ENCODE data around the gene KSR1. TPM values are rescaled to one million over a fixed set of nuclear protein-coding genes. Genes with fewer than 3 reads are reported as not detected.
"Not testable (repeated sequence)": the region's sequence is repeated elsewhere in the genome, so short reads cannot be mapped to it uniquely, and the experiment has no call there.

KSR1 gene
- polyA plus RNA-seq, 1 of the 3 experiments (the other 2 are of a cell fraction) = 7.5 TPM

DNA sequence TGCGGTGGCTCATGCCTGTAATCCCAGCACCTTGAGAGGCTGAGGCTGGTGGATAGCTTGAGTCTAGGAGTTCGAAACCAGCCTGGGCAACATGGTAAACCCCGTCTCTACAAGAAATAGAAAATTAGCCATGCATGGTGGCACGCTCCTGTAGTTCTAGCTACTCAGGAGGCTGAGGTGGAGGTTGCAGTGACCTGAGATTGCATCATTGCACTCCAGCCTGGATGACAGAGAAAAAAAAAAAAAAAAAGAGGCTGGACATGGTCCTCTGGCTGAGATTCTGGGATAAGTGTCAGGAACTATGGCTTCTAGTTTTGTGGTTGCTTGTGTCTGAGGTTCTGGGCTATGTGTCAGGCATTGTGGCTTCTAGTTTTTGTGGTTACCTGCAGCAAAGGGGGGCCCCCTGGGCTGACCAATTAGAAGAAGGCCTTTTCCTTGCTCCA is 7.0 kb downstream of the KSR1 start:
- no peaks in the 10 kb centered on the region for H3F3A ChIP-seq (replicated peaks; ENCODE audit: insufficient read depth)
- no peaks in the 10 kb centered on the region for H3K9me2 ChIP-seq
- no peaks in the 10 kb centered on the region for H3K27me3 ChIP-seq (ENCODE audit: insufficient read depth)
- H2AFZ ChIP-seq (ENCODE audit: low read depth) = no peak overlapping the region
- TF ChIP-seq TCF12 (IDR thresholded peaks at IDR 0.05) (no peak), NFIC (IDR thresholded peaks at IDR 0.05; ENCODE audit: borderline replicate concordance) (no peak), SMC3 (IDR thresholded peaks at IDR 0.05; ENCODE audit: low read depth, low read length) (no peak)
- TF ChIP-seq, protein P1, sequence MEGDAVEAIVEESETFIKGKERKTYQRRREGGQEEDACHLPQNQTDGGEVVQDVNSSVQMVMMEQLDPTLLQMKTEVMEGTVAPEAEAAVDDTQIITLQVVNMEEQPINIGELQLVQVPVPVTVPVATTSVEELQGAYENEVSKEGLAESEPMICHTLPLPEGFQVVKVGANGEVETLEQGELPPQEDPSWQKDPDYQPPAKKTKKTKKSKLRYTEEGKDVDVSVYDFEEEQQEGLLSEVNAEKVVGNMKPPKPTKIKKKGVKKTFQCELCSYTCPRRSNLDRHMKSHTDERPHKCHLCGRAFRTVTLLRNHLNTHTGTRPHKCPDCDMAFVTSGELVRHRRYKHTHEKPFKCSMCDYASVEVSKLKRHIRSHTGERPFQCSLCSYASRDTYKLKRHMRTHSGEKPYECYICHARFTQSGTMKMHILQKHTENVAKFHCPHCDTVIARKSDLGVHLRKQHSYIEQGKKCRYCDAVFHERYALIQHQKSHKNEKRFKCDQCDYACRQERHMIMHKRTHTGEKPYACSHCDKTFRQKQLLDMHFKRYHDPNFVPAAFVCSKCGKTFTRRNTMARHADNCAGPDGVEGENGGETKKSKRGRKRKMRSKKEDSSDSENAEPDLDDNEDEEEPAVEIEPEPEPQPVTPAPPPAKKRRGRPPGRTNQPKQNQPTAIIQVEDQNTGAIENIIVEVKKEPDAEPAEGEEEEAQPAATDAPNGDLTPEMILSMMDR (IDR thresholded peaks at IDR 0.05) = no peak
- TF ChIP-seq, protein P2, sequence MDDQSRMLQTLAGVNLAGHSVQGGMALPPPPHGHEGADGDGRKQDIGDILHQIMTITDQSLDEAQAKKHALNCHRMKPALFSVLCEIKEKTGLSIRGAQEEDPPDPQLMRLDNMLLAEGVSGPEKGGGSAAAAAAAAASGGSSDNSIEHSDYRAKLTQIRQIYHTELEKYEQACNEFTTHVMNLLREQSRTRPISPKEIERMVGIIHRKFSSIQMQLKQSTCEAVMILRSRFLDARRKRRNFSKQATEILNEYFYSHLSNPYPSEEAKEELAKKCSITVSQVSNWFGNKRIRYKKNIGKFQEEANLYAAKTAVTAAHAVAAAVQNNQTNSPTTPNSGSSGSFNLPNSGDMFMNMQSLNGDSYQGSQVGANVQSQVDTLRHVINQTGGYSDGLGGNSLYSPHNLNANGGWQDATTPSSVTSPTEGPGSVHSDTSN (IDR thresholded peaks at IDR 0.05) = no peak
- no peaks in the 10 kb centered on the region for H3K9me3 ChIP-seq
- no peak overlapping the region for H3K9ac ChIP-seq
- CTCF ChIA-PET = interaction anchor here (1.5 kb wide), 1 partner anchor 135 kb away, joined by 3 read pairs; no protein-coding TSS in a partner anchor
- WGBS (ENCODE audit: low lambda C conversion rate) = 97% methylated on average over 4 of the region's 4 CpGs
- no peaks in the 10 kb centered on the region for H3K36me3 ChIP-seq (replicated peaks in 1 of 2; ENCODE audit: control insufficient read depth in 1 of 2, insufficient read depth in 2 of 2, low read length in 1 of 2)
- H4K20me1 ChIP-seq (ENCODE audit: insufficient read depth) = peaks cover 11% of the 10 kb centered on the region; the same call in 1 of the 2 replicates
- peaks cover under 1 to 33% of the 10 kb centered on the region in 2 experiments for H3K4me1 ChIP-seq (ENCODE audit: control insufficient read depth in 1 of 2, insufficient read depth in 2 of 2, low read depth in 1 of 2, low read length in 1 of 2)
- no peak overlapping the region for H3K27ac ChIP-seq (ENCODE audit: low read depth in 2 of 2, low read length in 1 of 2)
- no peak for DNase-seq
- no peak overlapping the region for H3K4me2 ChIP-seq
- peaks cover 12% of the 10 kb centered on the region; the same call in 1 of the 2 replicates for H3K79me2 ChIP-seq (ENCODE audit: insufficient read depth)
- POLR2A ChIA-PET = no interaction called here
- no peak overlapping the region for H3K4me3 ChIP-seq (ENCODE audit: low read depth in 2 of 2, low read length in 1 of 2)

DNA sequence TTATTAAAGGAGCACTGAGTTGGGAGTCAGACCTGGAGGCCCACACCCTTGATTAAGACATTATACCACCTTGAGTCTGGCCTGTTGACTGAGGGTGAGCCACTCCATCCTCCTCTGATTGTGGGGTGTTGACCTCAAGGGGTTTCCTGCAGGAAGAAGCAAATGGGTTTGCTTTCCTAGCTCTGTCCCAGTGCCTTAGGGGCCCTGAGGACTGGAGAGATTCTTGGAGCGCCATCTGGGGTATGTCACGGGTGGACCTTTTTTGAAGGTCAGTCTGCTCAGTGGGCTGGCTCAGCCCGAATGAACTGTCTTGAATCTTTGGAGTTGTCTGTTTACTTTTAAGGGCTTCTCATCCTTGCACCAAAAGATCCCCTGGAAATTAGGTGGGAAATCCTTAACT is 7.8 kb downstream of the KSR1 start:
- H3K9ac ChIP-seq; H3K9me3 ChIP-seq; H3K27ac ChIP-seq (ENCODE audit: low read depth in 2 of 2, low read length in 1 of 2); H3K36me3 ChIP-seq (replicated peaks in 1 of 2; ENCODE audit: control insufficient read depth in 1 of 2, insufficient read depth in 2 of 2, low read length in 1 of 2); H3K27me3 ChIP-seq (ENCODE audit: insufficient read depth); H3K4me2 ChIP-seq; H3F3A ChIP-seq (replicated peaks; ENCODE audit: insufficient read depth); POLR2A ChIA-PET; H3K4me3 ChIP-seq (ENCODE audit: low read depth in 2 of 2, low read length in 1 of 2); H4K20me1 ChIP-seq (ENCODE audit: insufficient read depth); H3K9me2 ChIP-seq; H2AFZ ChIP-seq (ENCODE audit: low read depth); DNase-seq: not testable (repeated sequence)
- Histone ChIP-seq H3K4me1 (ENCODE audit: control insufficient read depth in 1 of 2, insufficient read depth in 2 of 2, low read depth in 1 of 2, low read length in 1 of 2) (peaks cover 0 to 28% of the 10 kb centered on the region in 2 experiments; a peak in 1 of 4 replicates), H3K79me2 (ENCODE audit: insufficient read depth) (peaks cover 11% of the 10 kb centered on the region; the same call in 1 of the 2 replicates)
- 89% methylated on average over 3 of the region's 3 CpGs for WGBS (ENCODE audit: low lambda C conversion rate)
- CTCF ChIA-PET = interaction anchor here (1.5 kb wide), 1 partner anchor 134 kb away, joined by 3 read pairs; no protein-coding TSS in a partner anchor

DNA sequence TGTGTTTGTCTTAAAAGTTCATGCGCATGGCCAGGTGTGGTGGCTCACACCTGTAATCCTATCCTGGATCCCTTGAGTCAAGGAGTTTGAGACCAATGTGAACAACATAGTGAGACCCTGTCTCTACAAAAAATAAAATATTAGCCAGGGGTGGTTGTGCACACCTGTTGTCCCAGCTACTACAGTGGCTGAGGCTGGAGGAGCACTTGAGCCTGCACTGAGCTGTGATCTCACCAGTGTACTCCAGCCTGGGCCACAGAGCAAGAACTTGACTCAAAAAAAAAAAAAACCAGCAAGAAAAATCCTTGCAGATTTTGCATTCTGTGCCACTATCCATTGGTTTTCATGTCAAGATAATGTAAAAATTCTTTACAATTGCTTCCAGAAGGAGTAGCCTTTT is 8.2 kb downstream of the KSR1 start:
- Histone ChIP-seq H3K36me3 (replicated peaks in 1 of 2; ENCODE audit: control insufficient read depth in 1 of 2, insufficient read depth in 2 of 2, low read length in 1 of 2) (no peaks in the 10 kb centered on the region), H3K4me2 (no peak overlapping the region), H3F3A (replicated peaks; ENCODE audit: insufficient read depth) (no peaks in the 10 kb centered on the region), H3K9me3 (no peaks in the 10 kb centered on the region), H2AFZ (ENCODE audit: low read depth) (no peak overlapping the region), H3K79me2 (ENCODE audit: insufficient read depth) (0 out of 2 replicates have a peak, but pooled peaks cover 7% of the 10 kb centered on the region), H3K9me2 (no peaks in the 10 kb centered on the region), H3K4me1 (ENCODE audit: control insufficient read depth in 1 of 2, insufficient read depth in 2 of 2, low read depth in 1 of 2, low read length in 1 of 2) (peaks cover 0 to 24% of the 10 kb centered on the region in 2 experiments; a peak in 1 of 4 replicates), H3K9ac (no peak overlapping the region), H3K27ac (ENCODE audit: low read depth in 2 of 2, low read length in 1 of 2) (no peak overlapping the region), H3K4me3 (ENCODE audit: low read depth in 2 of 2, low read length in 1 of 2) (no peak overlapping the region), H4K20me1 (ENCODE audit: insufficient read depth) (no peaks in the 10 kb centered on the region), H3K27me3 (ENCODE audit: insufficient read depth) (no peaks in the 10 kb centered on the region)
- TF ChIP-seq, protein P3, sequence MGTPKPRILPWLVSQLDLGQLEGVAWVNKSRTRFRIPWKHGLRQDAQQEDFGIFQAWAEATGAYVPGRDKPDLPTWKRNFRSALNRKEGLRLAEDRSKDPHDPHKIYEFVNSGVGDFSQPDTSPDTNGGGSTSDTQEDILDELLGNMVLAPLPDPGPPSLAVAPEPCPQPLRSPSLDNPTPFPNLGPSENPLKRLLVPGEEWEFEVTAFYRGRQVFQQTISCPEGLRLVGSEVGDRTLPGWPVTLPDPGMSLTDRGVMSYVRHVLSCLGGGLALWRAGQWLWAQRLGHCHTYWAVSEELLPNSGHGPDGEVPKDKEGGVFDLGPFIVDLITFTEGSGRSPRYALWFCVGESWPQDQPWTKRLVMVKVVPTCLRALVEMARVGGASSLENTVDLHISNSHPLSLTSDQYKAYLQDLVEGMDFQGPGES (IDR thresholded peaks at IDR 0.05; ENCODE audit: low read depth, low read length) = no peak
- TF ChIP-seq MXI1 (IDR thresholded peaks at IDR 0.05; ENCODE audit: low read depth, low read length) = no peak
- no peak for TF ChIP-seq RAD21 (IDR thresholded peaks at IDR 0.05; ENCODE audit: low read length)
- TF ChIP-seq TAF1 (IDR thresholded peaks at IDR 0.05; ENCODE audit: borderline replicate concordance, low read depth, low read length) = no peak
- no peak for TF ChIP-seq ELF1 (IDR thresholded peaks at IDR 0.05)
- no peak for TF ChIP-seq TCF12 (IDR thresholded peaks at IDR 0.05)
- TF ChIP-seq, protein P4, sequence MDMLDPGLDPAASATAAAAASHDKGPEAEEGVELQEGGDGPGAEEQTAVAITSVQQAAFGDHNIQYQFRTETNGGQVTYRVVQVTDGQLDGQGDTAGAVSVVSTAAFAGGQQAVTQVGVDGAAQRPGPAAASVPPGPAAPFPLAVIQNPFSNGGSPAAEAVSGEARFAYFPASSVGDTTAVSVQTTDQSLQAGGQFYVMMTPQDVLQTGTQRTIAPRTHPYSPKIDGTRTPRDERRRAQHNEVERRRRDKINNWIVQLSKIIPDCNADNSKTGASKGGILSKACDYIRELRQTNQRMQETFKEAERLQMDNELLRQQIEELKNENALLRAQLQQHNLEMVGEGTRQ (IDR thresholded peaks at IDR 0.05; ENCODE audit: borderline replicate concordance, low read depth, low read length) = no peak
- TF ChIP-seq JUND (IDR thresholded peaks at IDR 0.05) = no peak
- TF ChIP-seq, protein P5, sequence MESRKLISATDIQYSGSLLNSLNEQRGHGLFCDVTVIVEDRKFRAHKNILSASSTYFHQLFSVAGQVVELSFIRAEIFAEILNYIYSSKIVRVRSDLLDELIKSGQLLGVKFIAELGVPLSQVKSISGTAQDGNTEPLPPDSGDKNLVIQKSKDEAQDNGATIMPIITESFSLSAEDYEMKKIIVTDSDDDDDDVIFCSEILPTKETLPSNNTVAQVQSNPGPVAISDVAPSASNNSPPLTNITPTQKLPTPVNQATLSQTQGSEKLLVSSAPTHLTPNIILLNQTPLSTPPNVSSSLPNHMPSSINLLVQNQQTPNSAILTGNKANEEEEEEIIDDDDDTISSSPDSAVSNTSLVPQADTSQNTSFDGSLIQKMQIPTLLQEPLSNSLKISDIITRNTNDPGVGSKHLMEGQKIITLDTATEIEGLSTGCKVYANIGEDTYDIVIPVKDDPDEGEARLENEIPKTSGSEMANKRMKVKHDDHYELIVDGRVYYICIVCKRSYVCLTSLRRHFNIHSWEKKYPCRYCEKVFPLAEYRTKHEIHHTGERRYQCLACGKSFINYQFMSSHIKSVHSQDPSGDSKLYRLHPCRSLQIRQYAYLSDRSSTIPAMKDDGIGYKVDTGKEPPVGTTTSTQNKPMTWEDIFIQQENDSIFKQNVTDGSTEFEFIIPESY (IDR thresholded peaks at IDR 0.05; ENCODE audit: borderline replicate concordance, low read depth) = no peak
- ChIA-PET POLR2A (no interaction called here), CTCF (interaction anchor here (1.2 to 1.5 kb wide), 2 partner anchors 110 to 134 kb away, joined by 3 read pairs; no protein-coding TSS in a partner anchor)
- 100% methylated on average over 1 of the region's 1 CpG for WGBS (ENCODE audit: low lambda C conversion rate)
- no peak for DNase-seq
